NCI-H226 (cell line): ENCODE measurements around the gene NCBP3.
"Not testable (repeated sequence)": the region's sequence is repeated elsewhere in the genome, so short reads cannot be mapped to it uniquely, and the experiment has no call there.

ENCODE experiments used
- DNase-seq: peaks from one replicate; pipeline ENCODE4 v3.0.0-alpha.2; 2015

NCBP3 gene

DNA sequence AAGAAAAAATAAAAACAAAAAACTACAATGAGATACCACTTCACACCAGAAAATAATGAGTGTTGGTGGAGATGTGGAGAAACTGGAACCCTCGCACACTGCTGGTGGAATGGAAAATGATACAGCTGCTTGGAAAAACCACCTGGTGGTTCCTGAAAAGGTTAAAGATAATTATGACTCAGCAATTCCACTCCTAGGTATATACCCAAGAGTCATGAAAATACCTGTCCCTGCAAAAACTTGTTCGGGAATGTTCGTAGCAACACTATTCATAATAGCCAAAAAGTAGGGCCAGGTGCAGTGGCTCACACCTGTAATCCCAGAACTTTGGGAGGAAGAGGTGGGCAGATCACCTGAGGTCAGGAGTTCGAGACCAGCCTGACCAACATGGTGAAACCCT is 36.9 kb downstream of the NCBP3 start:
- no peak for DNase-seq

DNA sequence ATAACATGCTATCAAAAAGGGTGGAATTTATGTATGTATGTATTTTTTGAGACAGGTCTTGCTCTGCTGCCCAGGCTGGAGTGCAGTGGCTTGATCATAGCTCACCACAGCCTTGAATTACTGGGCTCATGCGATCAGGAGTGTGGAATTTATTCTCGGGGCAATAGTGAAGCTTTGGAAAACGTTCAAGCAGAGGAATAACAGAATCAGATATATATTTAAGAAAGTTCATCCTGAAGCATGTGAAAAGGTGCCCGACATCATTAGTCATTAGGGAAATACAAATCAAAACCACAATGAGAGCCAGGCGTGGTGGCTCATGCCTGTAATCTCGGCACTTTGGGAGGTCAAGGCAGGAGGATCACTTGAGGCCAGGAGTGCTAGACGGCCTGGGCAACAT is 37.3 kb downstream of the NCBP3 start:
- no peak for DNase-seq

- DNase-seq: no peak
Measured at GRCh38 chr17:3805581-3805980, 40.5 kb downstream of the NCBP3 start.

GRCh38 chr17:3804503-3804931 is 41.5 kb downstream of the NCBP3 start:
- peak; percentile 22 for DNase-seq

- DNase-seq: no peak
Measured at GRCh38 chr17:3803308-3803640, 42.8 kb downstream of the NCBP3 start.

- DNase-seq: peak; percentile 93
Measured at GRCh38 chr17:3802461-3803307, 43.4 kb downstream of the NCBP3 start.

GRCh38 chr17:3801792-3802191 is 44.3 kb downstream of the NCBP3 start:
- no peak for DNase-seq

DNA sequence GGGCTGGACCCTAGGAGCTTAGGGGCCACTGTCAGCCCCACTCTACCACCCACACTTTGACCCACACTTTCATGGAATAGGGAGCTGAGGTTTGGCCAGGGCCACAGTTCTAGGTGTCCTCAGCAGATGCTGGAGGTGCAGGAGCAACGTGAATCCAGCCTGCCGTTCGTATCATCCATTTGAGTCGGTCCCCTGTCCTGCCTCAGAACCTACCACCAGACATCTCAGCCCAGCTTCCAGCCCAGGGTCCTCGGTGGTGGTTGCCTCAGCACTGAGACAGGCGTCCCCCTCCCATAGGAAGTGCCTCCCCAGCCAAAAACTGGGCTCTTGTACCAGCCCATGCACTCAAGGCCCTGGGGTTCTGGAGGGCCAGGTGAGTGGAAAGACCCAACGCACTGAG is 44.7 kb downstream of the NCBP3 start:
- DNase-seq: no peak

DNA sequence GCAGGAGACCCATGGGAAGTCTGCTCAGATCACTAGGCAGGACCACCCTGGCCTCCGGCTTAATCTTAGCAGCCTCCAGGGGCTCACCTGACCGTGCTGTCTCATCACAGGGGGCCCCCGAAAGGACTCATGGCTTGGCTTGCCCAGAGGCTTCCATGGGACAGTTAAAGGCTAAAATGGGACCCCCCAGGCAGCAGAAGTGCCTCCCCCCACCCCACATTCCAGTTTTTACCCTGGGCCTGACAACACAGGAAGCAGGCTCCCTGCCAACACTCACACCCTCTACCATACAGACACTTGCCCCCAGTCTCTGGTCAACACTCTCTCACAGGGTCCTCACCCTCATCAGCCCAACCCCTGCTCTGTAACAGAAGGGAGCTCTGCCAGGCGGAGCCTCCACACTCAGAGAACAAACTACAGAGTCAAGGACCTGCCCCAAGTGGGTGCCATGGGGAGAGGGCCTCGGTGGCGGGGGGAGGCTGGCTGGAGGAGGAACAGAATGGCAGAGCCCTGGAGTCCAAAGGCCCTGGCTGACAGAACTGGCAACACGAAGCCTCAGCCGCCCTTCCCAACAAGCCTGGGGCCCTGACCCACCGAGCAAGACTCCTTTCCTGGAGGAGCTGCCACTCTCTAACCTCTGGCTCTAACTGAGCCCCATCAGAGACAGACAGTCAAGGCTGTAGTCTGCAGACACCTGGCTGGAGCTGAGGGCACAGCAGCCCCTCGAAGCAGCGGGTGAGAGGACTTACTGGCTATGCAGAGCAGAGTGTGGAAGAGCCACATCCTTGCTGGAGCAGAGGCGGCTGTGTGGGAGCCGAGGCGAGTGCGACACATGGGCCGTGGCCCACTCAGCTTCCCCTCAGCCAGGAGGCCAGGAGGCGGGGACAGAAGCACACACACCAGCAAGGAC is 45.4 kb downstream of the NCBP3 start, which contains the start of gene ITGAE:
Gene ITGAE, minus strand, starts transcription at position 827 of the 910 bp plus-strand sequence. Its CDS starts 44 bp downstream, at position 783.
- no peak for DNase-seq

- DNase-seq: no peak
Measured at GRCh38 chr17:3799181-3799945, 46.7 kb downstream of the NCBP3 start.

GRCh38 chr17:3798273-3799180 is 47.5 kb downstream of the NCBP3 start:
- DNase-seq: no peak

GRCh38 chr17:3796822-3797170 is 49.2 kb downstream of the NCBP3 start:
- no peak for DNase-seq

GRCh38 chr17:3796110-3796821 is 49.8 kb downstream of the NCBP3 start:
- no peak for DNase-seq

GRCh38 chr17:3795390-3796102 is 50.5 kb downstream of the NCBP3 start:
- no peak for DNase-seq

DNA sequence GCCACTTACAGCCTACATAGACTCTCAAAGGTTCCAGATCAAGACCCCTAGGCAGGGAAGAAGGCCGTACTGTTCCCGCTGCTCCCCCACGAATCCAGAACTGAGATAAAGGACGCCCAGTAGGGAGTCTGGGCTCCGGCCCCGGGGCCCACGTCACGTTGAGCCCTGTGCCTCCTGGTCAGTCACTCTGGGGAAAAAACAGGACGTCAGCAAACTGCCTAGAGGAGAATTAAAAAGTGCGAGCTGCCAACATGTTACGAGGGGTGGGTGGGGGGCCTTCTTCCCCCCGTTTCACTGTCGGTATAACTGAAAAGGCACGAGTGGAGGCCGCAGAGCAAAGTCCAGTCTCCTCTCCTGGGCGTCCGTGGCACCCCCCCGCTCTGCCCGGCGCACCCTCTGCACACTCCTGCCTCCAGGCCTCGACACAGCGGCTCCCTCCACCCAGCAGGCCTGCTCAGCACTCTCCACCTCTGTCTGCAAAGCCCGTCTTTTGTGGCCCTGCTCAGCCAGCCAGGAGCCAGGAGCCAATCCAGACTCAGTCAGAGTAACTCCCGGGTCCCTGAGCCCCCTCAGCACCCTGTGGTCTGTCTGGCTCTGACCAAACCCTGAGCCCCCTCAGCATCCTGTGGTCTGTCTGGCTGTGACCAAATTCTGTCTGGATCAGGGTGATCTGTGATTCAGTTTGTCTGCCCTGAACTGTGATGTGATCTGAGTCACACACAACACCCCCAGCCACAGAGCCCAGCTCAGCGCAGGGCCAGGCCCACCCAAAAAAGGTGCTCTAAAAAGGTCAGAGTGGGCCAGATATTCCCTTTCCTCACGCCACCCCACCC is 51.3 kb downstream of the NCBP3 start:
- no peak for DNase-seq

GRCh38 chr17:3794152-3794551 is 51.9 kb downstream of the NCBP3 start:
- not testable (repeated sequence) for DNase-seq

DNA sequence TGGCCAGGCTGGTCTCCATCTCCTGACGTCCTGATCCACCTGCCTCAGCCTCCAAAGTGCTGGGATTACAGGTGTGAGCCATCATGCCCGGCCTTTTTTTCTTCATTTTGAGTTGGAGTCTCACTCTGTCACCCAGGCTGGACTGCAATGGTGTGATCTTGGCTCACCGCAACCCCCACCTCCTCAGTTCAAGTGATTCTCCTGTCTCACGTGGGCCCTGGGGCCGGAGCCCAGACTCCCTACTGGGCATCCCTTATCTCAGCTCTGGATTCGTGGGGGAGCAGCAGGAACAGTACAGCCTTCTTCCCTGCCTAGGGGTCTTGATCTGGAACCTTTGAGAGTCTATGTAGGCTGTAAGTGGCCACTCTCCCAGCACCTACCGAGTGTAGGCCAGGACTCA is 52.8 kb downstream of the NCBP3 start:
- DNase-seq: not testable (repeated sequence)

DNA sequence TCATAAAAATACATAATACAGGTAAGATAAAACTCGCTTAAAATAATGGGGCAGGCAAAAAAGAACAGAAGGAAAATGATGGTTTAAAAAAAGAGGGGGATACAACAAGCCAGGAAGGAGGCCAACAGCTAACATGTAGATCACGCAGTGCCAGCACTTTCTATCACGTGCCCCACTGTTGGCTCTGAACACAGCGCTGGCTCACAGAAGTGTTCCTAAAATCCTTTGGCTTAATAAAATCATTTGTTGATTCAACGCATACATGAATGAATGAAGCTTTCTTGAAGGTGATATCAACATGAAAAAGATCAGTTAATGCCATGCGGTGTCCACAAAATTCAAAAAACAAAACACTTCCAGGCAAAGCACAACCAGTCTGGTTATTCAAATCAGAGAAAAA is 53.6 kb downstream of the NCBP3 start:
- DNase-seq: no peak

DNA sequence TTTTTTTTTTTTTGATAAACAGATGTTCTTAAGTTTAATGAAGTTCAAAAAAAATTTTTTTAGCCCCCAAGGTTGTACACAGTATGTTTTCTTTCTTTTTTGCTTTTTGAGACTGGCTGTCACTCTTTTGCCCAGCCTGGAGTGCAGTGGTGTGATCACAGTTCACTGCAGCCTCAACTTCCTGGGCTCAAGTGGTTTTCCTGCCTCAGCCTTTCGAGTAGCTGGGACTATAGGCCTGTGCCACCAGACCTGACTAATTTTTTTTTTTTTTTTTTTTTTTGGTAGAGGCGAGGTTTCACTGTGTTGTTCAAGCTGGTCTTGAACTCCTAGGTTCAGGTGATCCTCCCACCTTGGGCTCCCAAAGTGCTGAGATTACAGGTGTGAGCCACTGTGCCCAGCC is 57.8 kb downstream of the NCBP3 start:
- no peak for DNase-seq

DNA sequence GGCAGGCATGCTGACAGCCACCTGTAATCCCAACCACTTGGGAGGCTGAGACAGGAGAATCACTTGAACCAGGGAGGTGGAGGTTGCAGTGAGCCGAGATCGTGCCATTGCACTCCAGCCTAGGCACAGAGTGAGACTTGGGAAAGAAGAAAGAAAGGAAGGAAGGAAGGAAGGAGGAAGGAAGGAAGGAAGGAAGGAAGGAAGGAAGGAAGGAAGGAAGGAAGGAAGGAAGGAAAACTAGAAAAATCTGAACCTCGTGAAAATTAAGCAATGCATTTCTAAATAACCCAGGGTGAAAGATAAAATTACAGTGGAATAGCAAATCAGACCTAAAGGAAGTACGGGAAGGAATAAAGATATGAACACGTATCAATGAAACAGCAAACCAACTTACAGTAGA is 60.7 kb downstream of the NCBP3 start:
- DNase-seq: not testable (repeated sequence)
